NCI-H187 treated with DMSO at 0.1 percent for 48 hours (cell line): ENCODE measurements around the gene IL1RAP.

Experiments
- DNase-seq: peaks from one replicate; lab custom pipeline; 2025; lab: John Stamatoyannopoulos, UW

IL1RAP gene

DNA sequence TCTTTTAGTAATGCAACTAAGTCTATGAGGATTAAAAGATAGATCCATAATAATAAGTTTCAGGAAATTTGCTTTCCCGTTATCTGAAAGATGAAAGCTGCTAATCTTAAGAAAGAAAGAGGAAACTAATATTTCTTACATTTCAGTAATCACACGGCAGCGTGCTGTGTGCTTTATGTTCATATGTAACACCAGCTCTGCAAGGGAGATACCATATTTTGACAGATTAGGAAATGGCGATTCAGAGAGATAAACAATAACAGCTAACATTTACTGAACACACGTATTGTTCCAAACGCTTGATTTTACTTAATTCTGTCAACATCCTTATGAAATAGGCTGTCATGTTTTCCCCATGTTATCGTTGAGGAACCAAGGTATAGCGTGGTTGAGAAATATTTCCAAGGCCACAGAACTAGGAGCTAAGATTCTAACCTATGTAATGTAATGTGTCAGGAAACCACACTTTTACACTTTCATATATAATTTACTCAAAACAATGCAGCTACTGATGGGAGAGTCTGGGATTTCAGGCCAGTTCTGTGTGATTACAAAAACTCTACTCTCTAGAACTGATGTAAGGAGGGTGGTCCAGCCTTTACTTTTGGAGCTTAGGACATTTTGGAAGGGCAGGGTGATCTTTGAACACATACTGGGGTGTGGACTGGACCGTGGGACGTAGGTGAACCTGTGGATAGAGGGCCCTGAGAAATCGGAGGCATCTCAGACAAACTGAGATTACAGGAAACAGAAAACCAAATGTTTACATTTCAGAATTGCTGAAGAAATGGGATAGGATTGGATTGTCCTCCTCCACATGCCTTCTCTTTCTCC is 100.6 kb downstream of the IL1RAP start:
- DNase-seq, result no peak

DNA sequence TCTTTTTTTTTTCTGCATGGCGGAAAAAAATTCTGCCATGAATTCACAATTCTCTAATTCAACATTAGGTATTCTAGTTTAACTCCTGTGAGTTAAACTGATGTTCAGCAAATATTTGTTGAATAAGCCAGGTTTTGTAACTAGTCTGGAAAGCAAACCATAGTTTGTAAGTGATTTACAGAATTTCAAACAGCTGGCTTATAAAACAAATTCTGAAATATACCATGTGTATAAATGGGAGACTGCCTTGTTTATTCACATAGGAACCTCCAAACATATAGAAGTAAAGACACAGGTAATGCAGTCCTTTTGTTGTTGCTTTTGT is 101.1 kb downstream of the IL1RAP start:
- no peak for DNase-seq

DNA sequence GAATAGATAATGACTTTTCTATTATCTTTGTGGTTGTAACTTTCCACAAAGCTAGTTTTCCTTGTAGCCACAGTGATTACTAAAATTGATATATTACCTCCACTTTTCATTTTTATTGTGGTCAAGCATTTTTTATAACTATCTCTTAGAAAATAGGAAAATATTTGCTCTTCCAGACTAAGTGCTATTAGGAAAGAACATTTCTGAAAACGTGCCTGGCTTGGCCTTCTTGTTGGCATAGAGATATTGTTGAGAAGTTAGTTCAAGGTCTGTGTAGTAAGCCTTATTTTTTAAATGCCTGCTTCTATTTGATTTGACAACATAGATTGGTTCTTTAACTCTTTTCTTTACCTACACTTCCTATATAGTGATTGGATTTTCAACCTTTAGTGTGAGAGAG is 101.7 kb downstream of the IL1RAP start:
- DNase-seq, result no peak

DNA sequence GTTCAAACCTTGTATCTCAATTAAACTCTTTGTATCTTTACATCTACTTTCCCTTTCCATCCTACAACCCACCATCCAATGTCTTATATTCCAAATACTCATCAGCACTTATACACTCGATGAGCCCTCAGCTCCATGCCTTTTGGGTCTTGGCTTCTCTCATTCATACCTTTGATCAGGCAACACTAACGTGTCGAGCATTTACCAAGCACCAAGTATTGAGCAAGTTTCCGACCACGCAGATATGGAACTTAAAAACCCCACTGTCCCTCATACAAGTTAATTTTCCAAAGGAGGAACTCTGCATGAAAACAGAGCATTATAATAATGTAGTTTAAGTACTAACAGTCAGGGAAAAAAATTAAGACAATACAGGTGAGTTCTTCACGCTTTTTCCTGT is 102.8 kb downstream of the IL1RAP start:
- no peak for DNase-seq

DNA sequence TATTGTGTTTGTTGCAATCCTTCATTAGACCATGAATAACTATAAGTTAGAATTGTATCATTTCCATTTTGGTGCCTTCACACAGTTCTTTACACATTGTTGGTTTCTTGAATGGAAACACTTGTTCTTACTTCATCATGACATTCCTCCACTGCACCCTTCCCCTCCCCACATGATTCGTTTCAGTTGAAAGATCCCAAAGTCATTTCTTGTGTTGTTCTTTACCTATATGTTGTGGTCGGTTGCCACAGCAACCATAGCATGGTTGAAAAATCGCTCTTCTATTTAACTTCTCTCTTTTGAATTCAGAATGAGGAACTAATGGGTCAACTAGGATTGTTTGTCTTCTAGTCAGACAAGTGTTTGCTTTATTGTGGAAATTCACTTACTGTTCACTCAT is 103.3 kb downstream of the IL1RAP start:
- DNase-seq, result no peak

DNA sequence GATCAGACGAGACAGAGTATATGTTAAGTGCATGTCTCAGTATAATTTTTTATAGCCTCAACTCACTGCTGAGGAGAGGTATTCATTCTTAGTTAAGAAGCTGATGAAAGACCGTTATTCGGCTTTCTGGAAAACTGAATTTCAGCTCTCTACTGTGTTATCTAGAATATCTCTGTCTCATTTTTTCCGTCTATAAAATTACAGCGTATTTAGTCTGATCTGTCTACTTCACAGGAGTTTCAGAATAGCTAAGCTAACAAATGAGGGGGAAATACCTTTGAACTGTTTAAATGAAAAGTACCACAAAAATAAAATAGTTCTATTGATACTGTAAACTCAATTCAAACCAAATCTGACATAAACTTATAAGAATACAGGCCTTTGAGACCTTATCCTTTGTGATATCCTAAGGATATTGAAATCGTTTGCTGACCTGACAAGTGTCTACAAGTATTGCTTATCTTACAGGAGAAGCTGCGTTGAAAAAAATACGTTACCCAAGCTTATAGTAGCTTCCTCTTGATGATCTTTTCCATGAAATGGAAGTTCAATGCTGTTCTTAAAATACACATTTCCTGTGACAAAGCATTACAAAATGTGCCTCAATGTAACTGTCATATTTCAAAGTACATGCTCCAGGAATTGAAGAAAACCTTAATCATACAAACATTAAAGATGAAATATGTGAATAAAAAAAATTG is 104.6 kb downstream of the IL1RAP start:
- DNase-seq, result no peak

DNA sequence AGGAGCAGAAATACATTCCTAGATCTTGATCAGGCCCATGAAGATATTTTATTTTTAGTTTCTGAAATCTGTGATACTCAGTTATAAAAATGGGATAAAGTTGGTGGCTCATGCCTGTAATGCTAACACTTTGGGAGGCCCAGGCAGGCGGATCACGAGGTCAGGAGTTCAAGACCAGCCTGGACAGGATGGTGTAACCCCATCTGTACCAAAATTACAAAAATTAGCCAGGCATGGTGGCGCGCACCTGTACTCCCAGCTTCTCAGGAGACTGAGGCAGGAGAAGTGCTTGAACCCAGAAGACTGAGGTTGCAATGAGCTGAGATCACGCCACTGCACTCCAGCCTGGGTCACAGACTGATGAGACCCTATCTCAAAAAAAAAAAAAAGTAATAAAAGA is 105.5 kb downstream of the IL1RAP start:
- DNase-seq, result no peak

DNA sequence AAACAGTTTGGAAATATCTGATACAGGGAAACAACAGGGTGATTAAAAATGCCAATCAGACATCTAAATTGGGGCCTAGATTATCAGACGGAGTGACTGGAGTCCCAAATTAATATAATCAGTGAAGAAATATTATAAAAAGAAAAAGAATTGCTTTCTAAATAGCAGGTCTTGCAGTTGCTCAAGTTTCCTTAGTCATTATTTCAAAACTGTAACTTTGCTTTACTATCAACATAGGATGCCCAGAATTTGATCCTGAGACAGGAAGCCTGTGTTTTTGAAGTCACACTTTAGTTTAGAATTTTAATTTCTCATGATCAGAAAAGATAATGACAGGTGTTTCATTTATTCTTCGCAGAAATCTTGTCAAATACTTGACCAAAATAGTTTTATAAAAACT is 105.9 kb downstream of the IL1RAP start:
- DNase-seq, result no peak

DNA sequence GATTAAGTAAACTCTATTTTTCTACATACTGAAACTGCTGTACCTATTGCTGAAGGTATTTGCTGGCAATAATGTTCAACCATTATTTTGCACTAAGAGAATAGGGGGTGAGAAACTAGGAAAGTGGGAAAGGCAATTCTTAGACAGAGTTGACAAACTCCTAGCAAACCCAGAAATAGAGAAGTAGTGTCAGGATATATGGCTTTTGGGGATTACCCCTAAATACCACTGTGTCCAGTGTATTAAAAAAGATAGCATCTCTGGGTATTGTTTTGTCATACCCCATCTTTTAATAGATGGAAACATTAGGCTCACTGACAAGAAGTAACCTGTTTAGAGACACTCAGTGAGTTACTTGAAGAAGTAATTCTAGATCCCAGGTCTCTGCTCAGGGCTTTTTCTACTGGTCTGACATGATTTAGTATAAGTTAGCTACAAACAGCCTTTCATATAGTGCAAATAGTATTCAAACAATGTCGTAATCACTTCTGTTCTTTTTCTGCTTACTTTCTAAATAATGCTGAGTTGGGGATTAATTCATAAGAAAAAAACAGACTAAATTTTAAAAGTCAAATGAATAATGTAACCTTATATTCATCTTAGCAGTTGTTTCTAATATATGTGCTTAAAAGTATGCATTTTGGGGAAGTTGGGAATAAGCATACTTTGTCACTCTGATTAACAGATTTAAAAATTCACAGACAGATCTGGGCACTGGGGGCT is 107.2 kb downstream of the IL1RAP start:
- DNase-seq, result no peak

DNA sequence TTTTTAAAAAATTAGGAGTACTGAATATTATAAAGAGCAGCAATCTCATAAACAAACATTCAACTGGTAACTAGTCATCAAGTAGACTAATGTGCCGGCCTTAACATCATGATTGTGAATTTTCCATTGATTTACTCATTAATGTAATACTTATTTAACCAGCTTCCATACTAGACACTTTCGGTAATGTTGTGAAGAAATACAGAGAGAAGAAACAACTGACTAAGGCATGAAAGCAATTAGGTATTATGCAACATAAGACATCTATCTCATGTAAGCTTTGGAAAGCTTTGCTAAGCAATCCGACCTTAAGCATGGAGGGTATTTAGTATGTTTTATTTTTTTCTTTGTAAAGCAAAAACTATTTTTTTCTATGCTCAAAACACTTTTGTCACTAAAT is 108.0 kb downstream of the IL1RAP start:
- DNase-seq, result no peak

DNA sequence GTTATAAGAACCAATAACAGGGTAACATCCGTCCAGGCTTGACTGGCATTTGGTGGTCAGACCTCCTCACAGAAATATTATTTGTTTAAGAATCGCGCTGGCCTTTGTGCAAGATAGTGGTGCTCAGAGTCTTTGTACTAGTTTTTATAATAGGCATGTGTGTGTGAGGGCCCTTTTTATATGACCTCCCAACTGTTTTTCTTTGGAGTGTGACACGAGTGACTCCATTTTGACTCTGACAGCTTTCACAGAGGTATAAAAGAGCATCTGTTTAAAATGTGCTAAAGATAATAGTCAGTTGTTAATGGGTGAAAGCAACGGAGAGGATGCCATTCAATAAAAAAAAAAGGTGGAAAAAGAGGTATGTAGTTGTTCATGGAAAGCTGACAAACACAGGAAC is 110.4 kb downstream of the IL1RAP start:
- DNase-seq, result no peak

DNA sequence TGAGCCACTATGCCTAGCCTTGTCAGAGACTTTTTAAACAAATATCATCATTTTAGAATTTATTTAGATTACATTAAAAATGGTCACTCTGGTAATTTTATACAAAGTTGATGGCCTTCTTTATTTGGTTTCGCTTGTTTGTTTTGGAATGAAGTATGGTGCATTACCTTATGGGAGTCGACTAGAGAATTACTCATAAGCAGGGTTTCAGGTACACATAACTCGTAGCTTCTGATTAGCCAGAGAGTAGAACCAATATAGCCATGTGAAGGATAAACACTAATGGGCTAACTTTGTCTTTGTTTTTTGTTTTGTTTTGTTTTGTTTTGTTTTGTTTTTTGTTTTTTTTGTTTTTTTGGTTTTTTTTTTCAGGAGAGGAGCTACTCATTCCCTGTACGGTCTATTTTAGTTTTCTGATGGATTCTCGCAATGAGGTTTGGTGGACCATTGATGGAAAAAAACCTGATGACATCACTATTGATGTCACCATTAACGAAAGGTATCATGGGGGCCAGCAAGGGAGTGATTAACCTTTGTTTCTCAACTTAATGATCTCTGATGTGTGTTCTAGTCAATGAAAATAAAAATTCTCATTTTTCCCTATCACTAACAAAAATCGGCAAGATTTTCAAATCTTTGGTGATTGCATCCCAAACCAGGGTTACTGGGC is 113.2 kb downstream of the IL1RAP start:
- no peak for DNase-seq

DNA sequence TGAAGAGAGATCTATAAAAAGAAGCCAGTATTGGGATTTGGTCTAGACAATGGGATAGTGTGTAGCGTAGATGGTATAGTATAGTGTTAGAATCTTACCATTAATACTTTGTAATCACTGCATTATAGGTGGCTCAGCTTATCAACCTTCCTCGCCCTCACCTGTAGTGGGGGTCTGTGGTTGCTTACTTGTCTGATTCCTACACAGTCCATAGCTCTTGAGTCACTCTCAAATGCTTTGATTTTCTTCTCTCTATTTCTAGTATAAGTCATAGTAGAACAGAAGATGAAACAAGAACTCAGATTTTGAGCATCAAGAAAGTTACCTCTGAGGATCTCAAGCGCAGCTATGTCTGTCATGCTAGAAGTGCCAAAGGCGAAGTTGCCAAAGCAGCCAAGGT is 115.2 kb downstream of the IL1RAP start:
- no peak for DNase-seq

DNA sequence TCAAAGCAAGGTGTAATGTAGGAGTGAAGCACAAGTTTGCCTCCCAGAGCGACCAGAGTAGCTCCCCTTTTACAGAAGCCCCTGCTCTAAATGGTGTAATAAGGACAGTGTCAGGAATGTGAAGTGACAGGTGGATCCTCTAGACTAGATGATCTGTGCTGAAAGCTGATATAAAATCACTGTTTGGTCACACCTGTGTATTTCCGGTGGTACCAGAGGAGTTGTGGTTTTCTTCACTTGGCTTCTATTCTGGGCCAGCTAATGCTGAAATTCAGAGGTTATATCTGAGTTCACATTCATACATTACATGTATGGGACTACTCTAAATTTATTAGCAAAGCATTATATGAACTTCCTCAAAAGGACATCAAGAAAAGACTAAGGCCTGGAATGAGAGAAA is 117.4 kb downstream of the IL1RAP start:
- no peak for DNase-seq

DNA sequence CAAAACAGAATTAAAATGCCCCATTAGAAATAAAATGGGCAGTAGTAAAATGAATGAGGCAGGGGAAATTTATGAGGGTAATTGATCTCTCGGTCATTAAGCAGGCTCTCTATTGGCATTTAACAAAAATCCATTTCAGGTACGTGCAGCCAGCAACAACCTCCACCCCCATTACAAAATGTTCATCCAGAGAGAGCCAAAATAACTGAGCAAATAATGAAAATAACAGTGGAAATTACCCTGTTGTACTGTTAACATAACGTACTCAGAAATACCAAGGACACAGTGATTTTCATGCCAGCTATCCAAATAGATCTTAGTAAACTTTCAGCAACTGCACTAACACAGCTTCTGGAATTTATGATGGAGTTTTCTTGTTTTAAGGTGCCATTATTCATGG is 127.7 kb downstream of the IL1RAP start:
- DNase-seq, result no peak

DNA sequence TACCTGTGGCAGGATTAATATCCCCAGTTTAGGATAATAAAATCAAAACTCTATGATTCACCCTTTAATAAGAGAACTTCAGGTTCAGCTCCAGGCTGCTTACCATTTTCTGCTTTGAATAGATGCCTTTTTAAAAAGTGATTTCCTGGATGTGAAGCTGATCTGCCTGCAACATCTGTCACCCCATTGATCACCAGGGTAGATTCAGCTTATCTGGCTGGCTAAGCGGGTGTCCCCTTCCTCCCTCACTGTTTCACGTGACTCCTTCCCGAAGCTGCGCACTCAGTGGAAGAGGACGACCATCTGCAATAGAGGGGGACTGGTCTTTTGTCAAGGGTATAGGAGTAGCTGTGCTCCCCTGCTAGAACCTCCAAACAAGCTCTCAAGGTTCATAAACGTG is 128.1 kb downstream of the IL1RAP start:
- DNase-seq, result no peak

DNA sequence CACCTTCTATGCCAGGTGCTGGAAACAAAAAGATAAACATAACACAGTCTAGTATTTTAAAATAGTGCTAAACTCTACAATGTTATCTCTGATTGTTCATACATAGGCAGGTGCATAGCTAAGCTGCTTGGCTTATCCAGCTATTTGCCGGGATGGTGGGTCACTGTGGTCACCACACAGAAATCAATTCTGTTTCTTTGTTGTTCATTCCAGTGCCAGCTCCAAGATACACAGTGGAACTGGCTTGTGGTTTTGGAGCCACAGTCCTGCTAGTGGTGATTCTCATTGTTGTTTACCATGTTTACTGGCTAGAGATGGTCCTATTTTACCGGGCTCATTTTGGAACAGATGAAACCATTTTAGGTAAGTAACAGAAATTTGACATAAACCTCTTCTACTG is 130.2 kb downstream of the IL1RAP start:
- no peak for DNase-seq

DNA sequence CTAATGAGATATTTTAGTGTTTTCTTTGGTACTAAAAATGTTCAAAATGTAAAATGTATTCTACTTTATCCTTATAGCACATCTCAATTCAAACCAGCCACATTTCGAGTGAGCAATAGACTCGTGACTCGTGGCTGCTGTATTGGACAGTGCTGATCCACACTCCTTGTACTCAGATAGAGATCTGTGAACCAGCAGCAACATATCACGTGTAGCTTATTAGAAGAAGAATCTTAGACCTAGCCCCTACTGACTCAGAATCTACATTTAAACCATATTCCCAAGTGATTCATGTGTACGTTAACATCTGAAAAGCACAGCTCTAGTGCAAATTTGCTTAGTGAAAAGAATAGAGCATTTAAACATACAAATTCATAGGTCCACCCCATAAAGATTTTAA is 130.9 kb downstream of the IL1RAP start:
- no peak for DNase-seq

DNA sequence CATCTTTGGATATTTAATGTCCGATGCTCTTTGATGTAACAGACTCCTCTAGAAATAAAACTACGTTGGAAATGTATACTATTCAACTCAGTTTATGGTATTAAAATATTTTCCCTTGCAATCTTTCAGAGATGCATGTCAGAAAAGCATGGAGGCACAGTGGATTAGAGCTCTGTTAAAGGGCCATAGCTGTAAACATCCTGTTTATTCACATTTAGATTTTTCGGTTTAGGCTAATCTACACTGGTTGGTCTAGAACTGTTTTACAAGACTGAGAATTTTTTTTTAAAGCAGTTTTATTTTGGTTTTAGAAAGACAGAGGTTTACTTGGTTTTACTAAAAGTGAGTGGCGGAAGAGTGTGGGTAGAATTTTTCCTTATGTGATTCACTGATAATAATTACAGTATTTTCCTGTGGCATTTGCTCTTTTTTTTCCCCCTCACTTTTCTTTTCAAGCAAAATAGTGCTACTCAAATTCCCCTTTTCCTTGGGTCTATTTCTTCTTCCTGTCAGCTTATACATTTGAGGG is 132.1 kb downstream of the IL1RAP start:
- no peak for DNase-seq

DNA sequence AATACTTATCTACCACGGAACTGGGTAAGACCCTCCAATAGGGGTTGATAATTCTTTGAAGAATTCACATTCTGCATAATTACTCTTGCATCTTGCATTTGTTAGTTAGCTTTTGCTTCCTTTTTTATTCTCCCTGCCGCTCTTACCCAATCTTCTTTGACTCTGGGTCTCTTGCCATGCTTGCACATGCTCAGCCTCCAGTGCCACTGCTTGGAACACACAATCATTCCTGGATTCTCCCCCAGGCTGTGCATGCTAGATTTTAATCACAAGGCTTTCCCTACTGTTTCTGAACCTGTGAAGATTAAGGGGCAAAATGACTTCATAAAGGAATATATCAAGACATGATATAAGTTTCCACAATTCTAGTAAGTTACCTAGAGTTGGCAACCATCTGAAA is 133.1 kb downstream of the IL1RAP start:
- DNase-seq, result no peak

DNA sequence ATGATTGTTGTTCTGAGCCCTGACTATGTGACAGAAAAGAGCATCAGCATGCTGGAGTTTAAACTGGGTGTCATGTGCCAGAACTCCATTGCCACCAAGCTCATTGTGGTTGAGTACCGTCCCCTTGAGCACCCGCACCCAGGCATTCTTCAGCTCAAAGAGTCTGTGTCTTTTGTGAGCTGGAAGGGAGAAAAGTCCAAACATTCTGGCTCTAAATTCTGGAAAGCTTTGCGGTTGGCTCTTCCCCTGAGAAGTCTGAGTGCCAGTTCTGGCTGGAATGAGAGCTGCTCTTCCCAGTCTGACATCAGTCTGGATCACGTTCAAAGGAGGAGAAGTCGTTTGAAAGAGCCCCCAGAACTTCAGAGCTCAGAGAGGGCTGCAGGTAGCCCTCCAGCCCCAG is 142.0 kb downstream of the IL1RAP start:
- no peak for DNase-seq

DNA sequence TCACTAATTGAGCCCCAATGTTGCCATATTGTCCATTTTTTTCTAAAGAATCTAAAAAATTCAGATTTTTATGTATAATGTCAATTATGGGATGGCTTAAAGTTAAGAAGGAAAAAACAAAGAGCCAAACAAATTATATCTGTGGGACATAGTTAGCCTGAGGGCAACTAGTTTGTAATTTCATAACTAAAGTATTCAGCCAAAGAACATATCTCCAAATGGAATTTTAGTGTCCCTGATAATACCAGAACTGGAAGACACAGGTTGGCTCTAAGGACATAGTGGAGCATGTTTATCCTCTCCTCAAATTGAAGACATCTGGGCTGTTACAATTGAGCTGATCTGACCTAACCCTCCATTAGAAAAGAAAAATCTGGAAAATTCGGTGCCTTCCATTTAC is 144.2 kb downstream of the IL1RAP start:
- no peak for DNase-seq
